Neuronal stem cell (in vitro differentiated cells): ENCODE data around the gene HAAO.

Experiments
- DNase-seq: peaks from one replicate; pipeline ENCODE4 v3.0.0-alpha.2; 2013; ENCODE audit warnings: low spot score
- H2AFZ ChIP-seq: one replicate; pipeline ENCODE4 v1.6.1; 2013; ENCODE audit warnings: mild to moderate bottlenecking, low read length, inconsistent platforms
- H2AK5ac ChIP-seq: 2 replicates; pipeline ENCODE4 v1.6.1; 2013; ENCODE audit warnings: low read depth, mild to moderate bottlenecking, inconsistent platforms, low read length, moderate library complexity, mixed read lengths
- H2BK120ac ChIP-seq: 2 replicates; pipeline ENCODE4 v1.6.1; 2013; ENCODE audit warnings: low read depth, mild to moderate bottlenecking, inconsistent platforms, low read length, moderate library complexity, mixed read lengths
- H2BK12ac ChIP-seq: one replicate; pipeline ENCODE4 v1.6.1; 2013; ENCODE audit warnings: low read length, inconsistent platforms
- H2BK15ac ChIP-seq: 2 replicates; pipeline ENCODE4 v1.6.1; 2013; ENCODE audit warnings: mild to moderate bottlenecking, low read length, inconsistent platforms, mixed read lengths
- H2BK5ac ChIP-seq: one replicate; pipeline ENCODE4 v1.6.1; 2013; ENCODE audit warnings: inconsistent platforms, mild to moderate bottlenecking, low read length, moderate library complexity
- H3K14ac ChIP-seq: one replicate; pipeline ENCODE4 v1.6.1; 2013; ENCODE audit warnings: low read length, inconsistent platforms
- H3K18ac ChIP-seq: 2 replicates; pipeline ENCODE4 v1.6.1; 2013; ENCODE audit warnings: low read length, inconsistent platforms
- H3K23ac ChIP-seq: 2 replicates; pipeline ENCODE4 v1.6.1; 2013; ENCODE audit warnings: low read depth, mild to moderate bottlenecking, mixed read lengths, low read length, inconsistent platforms; ENCODE audit not compliant: poor library complexity
- H3K27ac ChIP-seq: replicated peaks from 3 replicates; pipeline ENCODE4 v1.5.1; 2013; ENCODE audit warnings: low read length, inconsistent platforms
- H3K27me3 ChIP-seq, 3 experiments: 2 replicates each; pipeline ENCODE4 v1.6.1; 2013; ENCODE audit warnings: low read length in 3 of 3, mild to moderate bottlenecking in 2 of 3, inconsistent platforms in 1 of 3, low read depth in 1 of 3, mixed read lengths in 1 of 3, moderate library complexity in 1 of 3; ENCODE audit not compliant: control insufficient read depth in 3 of 3, insufficient read depth in 3 of 3
- H3K36me3 ChIP-seq, 2 donors: replicated peaks in 1 of 2; 2 replicates each; pipeline ENCODE4 v1.6.1; 2013; ENCODE audit warnings: low read length in 2 of 2; ENCODE audit not compliant: control insufficient read depth in 2 of 2, insufficient read depth in 2 of 2
- H3K4ac ChIP-seq: 2 replicates; pipeline ENCODE4 v1.6.1; 2013; ENCODE audit warnings: inconsistent platforms, mild to moderate bottlenecking, low read length, moderate library complexity
- H3K4me1 ChIP-seq, 2 donors: 1 replicate in 1 of 2; 2 replicates in 1 of 2; pipeline ENCODE4 v1.6.1; 2013; ENCODE audit warnings: low read length in 2 of 2, low read depth in 1 of 2; ENCODE audit not compliant: control insufficient read depth in 2 of 2, insufficient read depth in 1 of 2
- H3K4me2 ChIP-seq: one replicate; pipeline ENCODE4 v1.6.1; 2013; ENCODE audit warnings: mild to moderate bottlenecking, low read length, inconsistent platforms; ENCODE audit not compliant: insufficient read depth, poor library complexity, severe bottlenecking
- H3K4me3 ChIP-seq, 2 donors: 2 replicates each; pipeline ENCODE4 v1.5.1; 2013; ENCODE audit warnings: low read length in 2 of 2, mild to moderate bottlenecking in 2 of 2, inconsistent platforms in 1 of 2, moderate library complexity in 1 of 2
- H3K79me1 ChIP-seq: one replicate; pipeline ENCODE4 v1.6.1; 2013; ENCODE audit warnings: low read depth, mild to moderate bottlenecking, inconsistent platforms, low read length, moderate library complexity
- H3K9ac ChIP-seq: one replicate; pipeline ENCODE4 v1.6.1; 2013; ENCODE audit warnings: mild to moderate bottlenecking, low read depth, low read length, inconsistent platforms; ENCODE audit not compliant: poor library complexity
- H3K9me3 ChIP-seq, 2 donors: replicated peaks in 1 of 2; 2 replicates each; pipeline versions ENCODE3 to v1.6.1; 2013; ENCODE audit warnings: low read length in 2 of 2, mild to moderate bottlenecking in 2 of 2, inconsistent platforms in 1 of 2, low read depth in 1 of 2, mixed read lengths in 1 of 2, moderate library complexity in 1 of 2; ENCODE audit not compliant: control insufficient read depth in 2 of 2, insufficient read depth in 1 of 2
- H4K8ac ChIP-seq: one replicate; pipeline ENCODE4 v1.6.1; 2013; ENCODE audit warnings: low read depth, mild to moderate bottlenecking, inconsistent platforms, low read length, moderate library complexity
- H4K91ac ChIP-seq: one replicate; pipeline ENCODE4 v1.6.1; 2013; ENCODE audit warnings: low read length, low read depth, mild to moderate bottlenecking, inconsistent platforms; ENCODE audit not compliant: poor library complexity
- WGBS, 2 donors: extraction: QIAGEN DNeasy Blood & Tissue Kit; methylation state at CpG; one replicate each; pipeline ENCODE4 v1.1.7; 2013; ENCODE audit warnings: missing lambda C conversion rate in 2 of 2, mixed read lengths in 1 of 2; ENCODE audit not compliant: insufficient read length in 2 of 2, insufficient replicate concordance in 1 of 2; ENCODE audit errors: extremely low coverage in 2 of 2; 5-methylcytosine and 5-hydroxymethylcytosine counted together

HAAO gene

GRCh38 chr2:42793334-42794270 lies 1.2 kb upstream of the HAAO start:
- Histone ChIP-seq H3K14ac (no peak overlapping the region), H2BK5ac (no peak overlapping the region), H3K4me2 (peak overlapping the region; percentile 75), H4K91ac (no peak overlapping the region), H2AFZ (peak overlapping the region; percentile 74), H3K27ac (no peak overlapping the region), H3K18ac (peak overlapping the region; percentile 96), H3K4me1 (peaks cover 0 to 4% of the 10 kb centered on the region in 2 donors), H3K4me3 (peak overlapping the region in 1 of 2 donors; percentile 85), H3K9ac (peak overlapping the region; percentile 88), H3K4ac (no peak overlapping the region), H3K79me1 (no peaks in the 10 kb centered on the region), H3K23ac (no peak overlapping the region), H4K8ac (no peak overlapping the region), H3K9me3 (peaks cover 3 to 12% of the 10 kb centered on the region in 2 donors), H2AK5ac (no peak overlapping the region), H2BK120ac (no peak overlapping the region), H3K27me3 (peaks cover 0 to 8% (median 0%) of the 10 kb centered on the region in 3 experiments), H3K36me3 (no peaks in the 10 kb centered on the region), H2BK15ac (peak overlapping the region; percentile 57), H2BK12ac (peak overlapping the region; percentile 10)
- WGBS, 2 donors: no CpG with 5 or more reads among the region's 22 CpGs
- DNase-seq: peak; percentile 38

- Histone ChIP-seq H3K23ac (peak overlapping the region; percentile 53), H3K4ac (no peak overlapping the region), H3K9ac (peak overlapping the region; percentile 36), H3K4me2 (peak overlapping the region; percentile 75), H3K4me1 (peaks cover 0 to 4% of the 10 kb centered on the region in 2 donors), H2BK12ac (no peak overlapping the region), H3K4me3 (peak overlapping the region in 1 of 2 donors; percentile 85), H4K91ac (no peak overlapping the region), H4K8ac (no peak overlapping the region), H3K36me3 (no peaks in the 10 kb centered on the region), H2BK15ac (peak overlapping the region; percentile 57), H2BK5ac (no peak overlapping the region), H3K79me1 (no peaks in the 10 kb centered on the region), H3K18ac (peak overlapping the region; percentile 96), H3K9me3 (peaks cover under 1 to 9% of the 10 kb centered on the region in 2 donors), H2BK120ac (no peak overlapping the region), H3K27me3 (peaks cover 0 to 8% (median 0%) of the 10 kb centered on the region in 3 experiments), H2AFZ (no peak overlapping the region), H2AK5ac (peak overlapping the region; percentile 72), H3K14ac (no peak overlapping the region), H3K27ac (no peak overlapping the region)
- DNase-seq: no peak
- no CpG with 5 or more reads among the region's 18 CpGs for WGBS, 2 donors
These were observed 248 bp downstream of the HAAO start for GRCh38 chr2:42792087-42792582.

GRCh38 chr2:42791606-42792005 lies 777 bp downstream of the HAAO start:
- Histone ChIP-seq H3K23ac (no peak overlapping the region), H2BK12ac (no peak overlapping the region), H3K79me1 (no peaks in the 10 kb centered on the region), H3K9ac (no peak overlapping the region), H3K4me1 (peaks cover under 1 to 4% of the 10 kb centered on the region in 2 donors), H4K91ac (no peak overlapping the region), H2AK5ac (no peak overlapping the region), H3K36me3 (no peaks in the 10 kb centered on the region), H3K4me3 (no peak overlapping the region), H2BK120ac (no peak overlapping the region), H3K27me3 (peaks cover 0 to 8% (median 0%) of the 10 kb centered on the region in 3 experiments), H2BK15ac (no peak overlapping the region), H3K4me2 (no peak overlapping the region), H3K4ac (no peak overlapping the region), H2BK5ac (no peak overlapping the region), H3K27ac (no peak overlapping the region), H3K9me3 (peaks cover 0 to 6% of the 10 kb centered on the region in 2 donors), H3K18ac (no peak overlapping the region), H2AFZ (no peak overlapping the region), H3K14ac (no peak overlapping the region), H4K8ac (no peak overlapping the region)
- no CpG with 5 or more reads among the region's 4 CpGs for WGBS, 2 donors
- no peak for DNase-seq

- H3K18ac ChIP-seq: no peak overlapping the region
- no peak overlapping the region for H3K4ac ChIP-seq
- H3K27ac ChIP-seq: no peak overlapping the region
- WGBS, 2 donors: no CpG with 5 or more reads among the region's 2 CpGs
- H2BK12ac ChIP-seq: no peak overlapping the region
- peaks cover 7 to 14% of the 10 kb centered on the region in 2 donors for H3K4me1 ChIP-seq
- DNase-seq: no peak
- no peak overlapping the region for H4K91ac ChIP-seq
- H2BK5ac ChIP-seq: no peak overlapping the region
- H2AFZ ChIP-seq: no peak overlapping the region
- H4K8ac ChIP-seq: no peak overlapping the region
- no peak overlapping the region for H3K9ac ChIP-seq
- H3K4me3 ChIP-seq: no peak overlapping the region
- no peak overlapping the region for H3K14ac ChIP-seq
- no peak overlapping the region for H2BK120ac ChIP-seq
- H3K4me2 ChIP-seq: no peak overlapping the region
- H3K23ac ChIP-seq: no peak overlapping the region
- no peak overlapping the region for H2AK5ac ChIP-seq
- H2BK15ac ChIP-seq: no peak overlapping the region
- no peaks in the 10 kb centered on the region for H3K79me1 ChIP-seq
- H3K27me3 ChIP-seq: peaks cover 0 to 8% (median 0%) of the 10 kb centered on the region in 3 experiments
- peaks cover 0 to 3% of the 10 kb centered on the region in 2 donors for H3K9me3 ChIP-seq
- no peaks in the 10 kb centered on the region for H3K36me3 ChIP-seq
These were observed 2.6 kb downstream of the HAAO start for GRCh38 chr2:42789751-42790150.
